DOHH2 (cell line): ENCODE measurements around the gene ZNF883.

Experiments used
- H3F3A ChIP-seq: fragments of 200-600 bp; sonication (generic), shearing (Covaris generic); 2 replicates; pipeline ENCODE4 v1.6.0; 2016; ENCODE audit warnings: antibody characterized with exemption, mild to moderate bottlenecking; ENCODE audit not compliant: control insufficient read depth, insufficient read depth
- H3K27ac ChIP-seq: fragments of 200-600 bp; sonication (generic); 2 replicates; pipeline ENCODE4 v1.5.1; 2014; ENCODE audit warnings: low read depth, mild to moderate bottlenecking, low read length, moderate library complexity
- H3K27me3 ChIP-seq: fragments of 200-600 bp; sonication (generic); 2 replicates; pipeline ENCODE4 v1.6.1; 2014; ENCODE audit warnings: mild to moderate bottlenecking, low read length, mixed read lengths; ENCODE audit not compliant: control insufficient read depth
- H3K36me3 ChIP-seq: fragments of 200-600 bp; sonication (generic); 2 replicates; pipeline ENCODE4 v1.6.1; 2014; ENCODE audit warnings: mild to moderate bottlenecking, low read length, moderate library complexity, mixed read lengths; ENCODE audit not compliant: control insufficient read depth
- H3K4me1 ChIP-seq: fragments of 200-600 bp; sonication (generic); 2 replicates; pipeline ENCODE4 v1.6.1; 2014; ENCODE audit warnings: mild to moderate bottlenecking, low read length, mixed read lengths; ENCODE audit not compliant: control insufficient read depth
- H3K4me2 ChIP-seq: fragments of 200-600 bp; sonication (generic); 2 replicates; pipeline ENCODE4 v1.6.0; 2014; ENCODE audit warnings: mild to moderate bottlenecking, low read length, moderate library complexity
- H3K4me3 ChIP-seq: fragments of 200-600 bp; sonication (generic); 2 replicates; pipeline ENCODE4 v1.5.1; 2014; ENCODE audit warnings: mild to moderate bottlenecking, low read length, mixed read lengths
- H3K79me2 ChIP-seq: fragments of 200-600 bp; sonication (generic); 2 replicates; pipeline ENCODE4 v1.6.1; 2014; ENCODE audit warnings: mild to moderate bottlenecking, low read length, mixed read lengths; ENCODE audit not compliant: control insufficient read depth
- H3K9me2 ChIP-seq: fragments of 200-600 bp; sonication (generic); replicated peaks from 2 replicates; pipeline ENCODE4 v1.6.1; 2014; ENCODE audit warnings: mild to moderate bottlenecking, low read length, mixed read lengths; ENCODE audit not compliant: control insufficient read depth
- H3K9me3 ChIP-seq: fragments of 200-600 bp; sonication (generic); 2 replicates; pipeline ENCODE4 v1.6.1; 2014; ENCODE audit warnings: antibody characterized with exemption, low read length, mixed read lengths; ENCODE audit not compliant: control insufficient read depth, insufficient read depth
- H4K20me1 ChIP-seq: fragments of 200-600 bp; sonication (generic); 2 replicates; pipeline ENCODE4 v1.6.0; 2014; ENCODE audit warnings: low read depth, mild to moderate bottlenecking, antibody characterized with exemption, low read length, moderate library complexity; ENCODE audit not compliant: control insufficient read depth, insufficient read depth
- CTCF ChIP-seq: fragments of 200-600 bp; sonication (generic); IDR thresholded peaks from one replicate; pipeline ENCODE4 v1.5.1; 2014; ENCODE audit warnings: antibody characterized with exemption, mild to moderate bottlenecking, low read depth, low read length; ENCODE audit not compliant: poor library complexity, severe bottlenecking
- EZH2phosphoT487 ChIP-seq: fragments of 200-600 bp; sonication (generic); IDR thresholded peaks from 2 replicates; pipeline ENCODE4 v1.6.1; 2017; ENCODE audit warnings: borderline replicate concordance, mild to moderate bottlenecking, antibody characterized with exemption, low read length, moderate library complexity, mixed read lengths

Gene ZNF883

GRCh38 chr9:113018247-113018646, 6.3 kb upstream of the ZNF883 start:
- TF ChIP-seq EZH2phosphoT487, result no peak
- TF ChIP-seq CTCF, result no peak
- H3K9me3 ChIP-seq, result no peaks in the 10 kb centered on the region; the same call in 1 of the 2 replicates
- no peak overlapping the region for H3K4me2 ChIP-seq
- no peaks in the 10 kb centered on the region for H3K27me3 ChIP-seq
- H3F3A ChIP-seq, result no peaks in the 10 kb centered on the region
- H3K79me2 ChIP-seq, result no peaks in the 10 kb centered on the region
- no peak overlapping the region for H3K27ac ChIP-seq
- no peak overlapping the region for H3K4me3 ChIP-seq
- no peaks in the 10 kb centered on the region for H3K36me3 ChIP-seq
- no peaks in the 10 kb centered on the region for H3K4me1 ChIP-seq
- H3K9me2 ChIP-seq, result no peaks in the 10 kb centered on the region
- H4K20me1 ChIP-seq, result no peaks in the 10 kb centered on the region

GRCh38 chr9:113012492-113012891, 500 bp upstream of the ZNF883 start:
- Histone ChIP-seq H3K79me2 (no peaks in the 10 kb centered on the region), H3K4me2 (peak overlapping the region; percentile 34; the same call in 1 of the 2 replicates), H3K4me1 (no peaks in the 10 kb centered on the region), H3K4me3 (peak overlapping the region; percentile 52; the same call in 1 of the 2 replicates), H3K9me3 (peaks cover 5% of the 10 kb centered on the region; the same call in 1 of the 2 replicates), H3F3A (no peaks in the 10 kb centered on the region), H3K36me3 (no peaks in the 10 kb centered on the region), H3K9me2 (no peaks in the 10 kb centered on the region), H3K27ac (no peak overlapping the region), H3K27me3 (no peaks in the 10 kb centered on the region), H4K20me1 (no peaks in the 10 kb centered on the region)
- TF ChIP-seq EZH2phosphoT487, result no peak

- no peaks in the 10 kb centered on the region for H3K79me2 ChIP-seq
- H3K27me3 ChIP-seq, result no peaks in the 10 kb centered on the region
- H3K36me3 ChIP-seq, result no peaks in the 10 kb centered on the region
- H3K4me2 ChIP-seq, result no peak overlapping the region
- H4K20me1 ChIP-seq, result no peaks in the 10 kb centered on the region
- TF ChIP-seq EZH2phosphoT487, result no peak
- no peak for TF ChIP-seq CTCF
- no peak overlapping the region for H3K4me3 ChIP-seq
- no peak overlapping the region for H3K27ac ChIP-seq
- H3K9me2 ChIP-seq, result no peaks in the 10 kb centered on the region
- no peaks in the 10 kb centered on the region for H3K4me1 ChIP-seq
- peaks cover 8% of the 10 kb centered on the region; the same call in 1 of the 2 replicates for H3K9me3 ChIP-seq
- no peaks in the 10 kb centered on the region for H3F3A ChIP-seq
Observed at GRCh38 chr9:113005777-113006176, 6.2 kb downstream of the ZNF883 start.

GRCh38 chr9:112997236-112997941, 14.6 kb downstream of the ZNF883 start:
- Histone ChIP-seq H3F3A (no peaks in the 10 kb centered on the region), H3K4me2 (no peak overlapping the region), H3K27me3 (no peaks in the 10 kb centered on the region), H3K9me2 (no peaks in the 10 kb centered on the region), H3K4me1 (no peaks in the 10 kb centered on the region), H3K36me3 (no peaks in the 10 kb centered on the region), H3K79me2 (no peaks in the 10 kb centered on the region), H3K9me3 (peaks cover 46% of the 10 kb centered on the region), H3K4me3 (no peak overlapping the region), H3K27ac (no peak overlapping the region), H4K20me1 (no peaks in the 10 kb centered on the region)
- no peak for TF ChIP-seq EZH2phosphoT487
- no peak for TF ChIP-seq CTCF
